Activated gamma-delta T cell treated with Interleukin-2 at 50 U/mL for 16 hours (primary cell): ENCODE data around the gene NPTX1.

ENCODE experiments used
- DNase-seq: peaks from one replicate; pipeline ENCODE4 v3.0.0-alpha.2; 2020

NPTX1 gene

DNA sequence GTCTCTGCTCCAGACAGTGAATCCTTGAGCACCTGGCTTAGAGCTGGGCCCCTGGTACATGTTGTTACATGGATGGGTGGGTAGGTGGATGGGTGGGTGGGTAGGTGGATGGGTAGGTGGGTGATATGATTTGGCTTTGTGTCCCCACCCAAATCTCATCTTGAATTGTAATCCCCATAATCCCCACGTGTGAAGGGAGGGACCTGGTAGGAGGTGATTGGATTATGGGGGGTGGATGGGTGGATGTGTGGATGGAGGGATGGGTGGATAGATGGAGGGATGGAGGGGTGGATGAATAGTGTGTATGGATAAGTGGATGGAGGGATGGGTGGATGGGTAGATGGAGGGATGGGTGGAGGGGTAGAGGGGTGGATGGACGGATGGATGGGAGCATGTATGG, 26.6 kb upstream of the NPTX1 start:
- DNase-seq = no peak

DNA sequence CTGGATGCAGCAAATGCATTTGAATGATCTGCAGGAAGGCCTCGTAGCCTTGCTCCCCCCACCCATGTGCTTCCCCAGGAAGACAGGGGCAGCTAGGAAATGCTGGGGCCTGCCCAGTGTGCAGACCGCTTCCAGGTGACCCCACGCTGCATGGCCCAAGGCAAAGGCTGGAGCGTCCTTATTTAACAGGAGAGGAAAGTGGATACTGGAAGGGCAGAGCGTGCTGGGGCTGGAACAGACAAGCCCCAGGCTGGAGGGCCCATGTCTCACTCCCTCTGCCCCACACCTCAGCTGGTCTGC, 26.1 kb upstream of the NPTX1 start:
- no peak for DNase-seq

DNA sequence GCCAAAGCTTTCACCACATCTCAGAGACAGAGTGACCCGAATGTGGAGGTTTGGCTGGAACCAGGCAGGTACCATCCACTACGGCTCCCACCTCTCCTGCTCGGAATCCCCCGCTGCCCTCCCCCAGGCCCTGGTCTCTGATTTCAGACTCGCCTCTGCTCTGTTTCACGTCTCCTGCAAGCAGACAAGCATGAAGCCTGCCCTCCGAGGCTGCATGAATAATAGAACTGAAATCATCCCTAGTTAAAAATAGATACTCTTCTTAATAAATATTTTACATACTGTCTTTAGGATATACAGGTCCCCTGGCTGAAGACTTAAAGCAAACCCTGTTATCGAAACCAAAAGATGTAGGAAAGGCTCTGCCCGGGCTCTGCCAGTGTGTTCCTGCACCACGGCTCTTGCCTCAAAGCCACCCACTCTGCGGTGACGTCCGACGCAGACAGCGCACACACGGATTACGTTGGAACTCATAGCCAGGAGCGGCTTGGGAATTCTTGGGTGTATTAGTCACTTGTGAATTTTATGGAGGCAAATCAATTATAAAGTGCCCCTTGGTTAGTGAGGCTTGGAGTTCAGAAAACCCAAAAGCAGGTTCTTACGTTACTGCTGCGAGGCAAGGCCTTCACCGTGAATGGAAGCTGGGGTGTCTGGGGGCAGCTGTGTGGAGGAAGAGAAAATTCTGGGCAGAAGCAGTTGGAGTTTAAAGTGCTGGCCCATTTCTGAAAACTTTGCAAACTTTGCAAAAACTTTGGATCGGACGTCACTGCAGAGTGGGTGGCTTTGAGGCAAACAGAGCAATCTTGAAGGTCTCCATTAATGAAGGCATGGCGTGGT, 25.6 kb upstream of the NPTX1 start:
- DNase-seq = no peak

DNA sequence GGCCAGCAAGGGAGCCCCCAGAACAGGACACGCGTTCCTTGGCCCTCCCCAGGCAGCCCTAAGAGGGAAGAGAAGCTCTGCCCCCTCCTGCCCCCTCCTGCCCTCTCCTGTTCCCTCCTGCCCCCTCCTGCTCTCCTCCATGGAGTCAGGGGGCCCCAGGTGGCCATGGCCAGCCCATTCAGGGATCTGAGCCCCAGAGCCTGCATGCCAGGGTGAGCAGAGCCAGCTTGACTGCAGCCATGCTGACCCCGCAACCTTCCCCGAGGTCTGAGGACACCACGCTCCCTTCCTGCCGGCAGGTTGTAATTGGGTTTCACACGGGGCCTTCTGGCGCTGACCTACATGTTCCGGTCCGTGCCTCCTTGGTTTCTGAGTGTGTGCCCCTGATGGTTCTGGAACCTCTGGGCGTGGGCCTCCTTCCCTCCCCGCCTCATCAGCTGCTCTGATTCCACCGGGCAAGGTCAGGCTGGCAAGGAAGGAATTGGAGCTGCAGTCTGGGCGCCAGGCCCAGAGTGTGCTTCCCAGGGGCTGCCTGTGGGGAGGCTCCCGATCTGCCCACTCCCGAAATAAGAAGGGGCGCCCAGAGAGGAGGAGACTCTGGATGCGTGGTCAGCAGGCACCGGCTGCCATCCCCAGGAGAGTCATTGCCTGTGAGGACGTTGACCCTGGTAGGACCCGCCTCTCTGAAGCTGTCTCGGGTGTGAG, 23.7 kb upstream of the NPTX1 start:
- DNase-seq = no peak

DNA sequence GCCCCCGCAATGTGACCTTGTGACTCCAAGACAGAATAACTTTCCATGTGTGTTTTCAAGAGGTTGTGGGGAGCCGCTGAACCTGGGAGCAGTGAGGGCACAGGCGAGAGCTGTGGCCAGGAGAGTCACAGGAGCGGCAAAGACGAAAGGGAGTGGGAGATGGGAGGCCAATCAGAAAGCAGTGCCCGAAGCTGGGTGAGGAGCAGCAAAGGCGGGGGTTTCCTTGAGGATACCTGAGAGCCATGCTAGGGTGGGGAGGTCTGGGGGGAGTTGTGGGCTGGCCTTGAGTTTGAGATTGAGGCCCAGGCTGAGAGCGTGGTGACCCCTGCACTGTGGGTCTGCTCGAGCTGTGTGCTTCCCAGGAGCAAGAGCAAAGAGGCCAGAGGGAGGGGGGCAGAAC, 23.2 kb upstream of the NPTX1 start:
- DNase-seq = no peak

DNA sequence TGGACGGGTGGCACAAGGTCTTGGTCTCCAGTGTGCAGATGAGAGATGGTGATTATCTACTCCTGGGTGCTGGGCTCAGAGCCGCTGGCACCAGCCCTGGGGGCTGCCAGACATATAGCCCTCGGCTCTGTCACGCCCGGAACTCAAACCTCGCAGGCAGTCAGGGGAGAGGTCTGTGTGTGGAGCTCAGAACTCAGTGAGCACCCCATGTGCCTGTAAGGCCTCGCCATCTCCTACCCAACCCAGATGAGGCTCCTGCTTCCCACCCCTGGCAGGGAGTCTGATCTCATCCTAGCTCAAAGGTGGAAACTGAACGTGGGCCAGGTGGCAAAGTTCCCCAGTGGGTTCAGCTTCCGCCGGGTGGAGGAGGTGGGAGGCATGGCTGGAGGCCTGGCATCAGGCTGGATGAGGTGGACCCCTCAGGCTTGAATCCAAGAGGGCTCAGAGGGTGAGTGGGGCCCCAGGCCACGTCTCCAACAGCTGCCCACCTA, 22.6 kb upstream of the NPTX1 start:
- DNase-seq = no peak

DNA sequence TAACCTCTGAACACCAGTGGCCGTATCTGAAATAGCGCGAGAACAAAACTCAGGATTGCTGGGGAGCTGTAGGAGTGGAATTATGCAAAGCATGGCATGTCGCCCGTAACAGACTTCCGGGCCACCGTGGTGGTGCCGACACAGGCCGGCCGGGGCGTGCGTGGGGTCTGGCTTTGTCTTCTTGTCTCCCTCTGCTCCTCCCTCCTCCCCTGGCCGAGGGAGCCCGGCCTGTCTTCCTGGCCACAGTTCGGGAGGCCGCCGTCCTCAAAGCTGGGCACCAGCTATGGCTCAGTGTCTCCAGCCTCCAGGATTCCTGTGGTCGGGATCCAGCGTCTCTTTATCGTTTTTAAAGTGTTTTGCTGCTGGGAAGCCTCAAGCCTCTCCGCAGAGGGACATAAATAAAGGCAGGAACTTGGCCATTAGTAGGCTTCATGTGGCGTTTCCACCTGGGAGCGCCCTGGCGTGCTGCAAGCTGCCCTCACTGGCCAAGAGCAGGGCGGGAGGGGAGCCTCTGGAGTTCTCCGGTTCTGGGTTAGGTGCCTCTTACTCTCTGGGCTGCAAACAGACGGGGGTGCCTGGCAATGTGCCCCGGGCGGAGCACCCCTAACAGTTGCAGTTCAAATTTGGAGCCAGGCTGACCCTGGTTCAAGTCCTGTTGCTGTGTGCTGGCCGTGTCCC, 22.0 kb upstream of the NPTX1 start:
- no peak for DNase-seq

DNA sequence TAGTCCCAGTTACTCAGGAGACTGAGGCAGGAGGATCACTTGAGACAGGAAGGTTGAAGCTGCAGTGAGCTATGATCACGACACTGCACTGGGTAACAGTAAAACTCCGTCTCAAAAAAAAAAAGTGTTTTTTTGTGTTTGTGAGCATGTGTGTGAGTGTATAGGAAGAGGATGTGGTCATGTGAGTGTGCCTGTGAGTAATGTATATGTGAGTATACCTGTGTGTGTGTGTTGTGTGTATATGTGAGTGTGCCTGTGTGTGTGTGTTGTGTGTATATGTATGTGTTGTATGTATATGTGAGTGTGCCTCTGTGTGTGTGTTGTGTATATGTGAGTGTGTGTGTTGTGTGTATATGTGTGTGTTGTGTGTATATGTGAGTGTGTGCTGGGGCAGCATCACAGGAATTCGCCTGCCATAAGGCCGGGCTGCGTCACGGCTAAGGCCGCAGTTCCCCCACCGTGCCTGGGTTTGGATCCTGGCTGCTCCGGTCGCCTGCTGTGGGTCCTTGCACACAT, 21.4 kb upstream of the NPTX1 start:
- no peak for DNase-seq

DNA sequence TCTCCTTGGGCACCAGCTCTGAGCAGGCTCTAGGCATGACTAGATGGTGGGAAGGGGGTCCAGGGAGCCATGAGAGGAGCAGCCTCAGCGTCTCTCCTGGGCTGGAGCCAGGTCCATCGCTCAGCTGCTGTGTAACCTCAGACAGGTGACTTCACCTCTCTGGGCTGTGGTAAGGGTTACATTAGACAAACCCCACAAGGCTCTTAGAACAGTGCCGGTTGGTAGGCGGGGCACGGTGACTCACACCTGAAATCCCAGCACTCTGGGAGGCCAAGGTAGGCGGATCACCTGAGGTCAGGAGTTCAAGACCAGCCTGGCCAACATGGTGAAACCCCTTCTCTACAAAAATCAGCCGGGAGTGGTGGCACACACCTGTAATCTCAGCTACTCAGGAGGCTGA, 18.1 kb upstream of the NPTX1 start:
- no peak for DNase-seq

DNA sequence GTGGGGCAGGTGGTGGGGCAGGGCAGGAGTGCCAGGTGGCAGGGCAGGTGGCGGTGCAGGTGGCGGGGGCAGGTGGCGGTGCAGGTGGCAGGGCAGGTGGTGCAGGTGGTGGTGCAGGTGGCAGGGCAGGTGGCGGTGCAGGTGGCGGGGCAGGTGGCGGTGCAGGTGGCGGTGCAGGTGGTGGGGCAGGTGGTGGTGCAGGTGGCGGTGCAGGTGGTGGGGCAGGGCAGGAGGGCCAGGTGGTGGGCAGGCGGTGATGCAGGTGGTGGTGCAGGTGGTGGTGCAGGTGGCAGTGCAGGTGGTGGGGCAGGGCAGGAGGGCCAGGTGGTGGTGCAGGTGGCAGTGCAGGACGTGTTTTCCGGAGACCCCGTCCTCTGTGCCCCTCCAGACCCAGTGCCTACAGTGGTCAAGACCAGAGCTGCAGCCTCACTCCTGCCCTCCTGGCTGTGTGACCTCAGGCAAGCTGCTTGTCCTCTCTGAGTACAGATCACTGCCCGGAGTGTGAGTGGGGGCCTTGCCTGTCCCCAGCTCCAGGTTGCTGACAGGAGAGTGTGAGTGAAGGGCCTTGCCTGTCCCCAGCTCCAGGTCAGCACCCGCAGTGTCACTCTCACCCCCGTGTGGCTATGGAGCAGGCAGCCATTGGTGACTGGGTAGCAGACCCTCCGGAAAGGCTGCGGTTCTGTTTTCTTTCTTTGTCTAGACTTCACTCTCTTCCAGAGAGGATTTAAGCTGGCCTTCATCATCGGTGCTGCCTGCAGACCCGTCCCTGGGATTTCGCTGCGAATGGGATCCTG, 16.1 kb upstream of the NPTX1 start:
- DNase-seq = no peak

DNA sequence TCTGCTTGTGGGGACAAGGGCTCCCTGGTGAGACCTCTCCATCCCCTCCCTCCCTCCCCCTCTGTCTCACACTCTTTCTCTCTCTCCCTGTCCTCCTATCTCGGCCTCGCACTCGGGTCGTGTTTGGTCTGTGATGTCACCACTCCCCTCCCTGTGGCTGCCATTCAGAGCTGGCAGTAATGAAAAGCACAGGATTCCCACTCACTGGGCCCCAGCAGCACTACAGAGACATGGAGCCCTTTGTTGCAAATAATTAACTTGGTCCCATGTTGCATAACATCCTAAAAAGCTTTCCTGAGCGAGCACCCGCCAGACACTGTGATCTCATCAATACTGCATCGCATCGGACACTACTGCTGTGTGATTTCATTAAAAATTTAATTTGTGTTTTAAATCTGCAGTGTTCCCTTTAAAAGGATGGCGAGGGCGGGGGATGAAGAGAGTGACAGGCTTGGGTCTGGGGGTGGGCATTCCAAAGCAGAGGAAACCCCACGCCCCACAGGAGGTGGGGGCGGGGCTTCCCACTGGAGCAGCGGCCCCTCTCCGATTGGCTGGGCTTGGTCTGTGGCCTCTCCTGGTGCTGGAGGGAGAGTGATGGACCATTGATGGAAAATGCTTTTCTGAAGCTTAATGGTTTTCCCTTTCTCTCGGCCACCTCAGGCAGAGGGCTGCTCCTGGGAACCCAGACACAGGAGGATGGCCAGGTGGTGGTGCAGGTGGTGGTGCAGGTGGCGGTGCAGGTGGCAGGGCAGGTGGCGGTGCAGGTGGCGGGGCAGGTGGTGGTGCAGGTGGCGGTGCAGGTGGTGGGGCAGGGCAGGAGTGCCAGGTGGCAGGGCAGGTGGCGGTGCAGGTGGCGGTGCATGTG, 15.3 kb upstream of the NPTX1 start:
- DNase-seq = no peak

DNA sequence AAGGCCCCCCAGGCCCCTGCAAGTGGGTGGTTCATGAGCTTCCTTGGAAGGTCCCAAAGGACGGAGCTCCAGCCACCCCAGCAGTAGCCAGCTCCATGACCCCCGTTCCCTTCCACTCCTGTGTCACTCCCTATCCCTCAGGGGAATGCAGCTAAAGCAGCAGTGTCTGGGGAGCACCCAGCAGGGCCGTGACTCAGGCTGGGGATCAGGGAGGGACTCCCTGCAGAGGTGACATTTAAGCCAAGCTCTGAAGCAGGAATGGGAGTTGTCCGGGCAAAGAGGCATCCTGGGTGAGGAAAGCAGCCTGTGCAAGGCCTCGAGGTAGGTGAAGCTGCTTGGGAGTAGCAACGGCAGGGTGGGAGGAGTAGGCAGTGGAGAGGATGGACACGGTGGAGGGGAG, 11.1 kb upstream of the NPTX1 start:
- DNase-seq = no peak

DNA sequence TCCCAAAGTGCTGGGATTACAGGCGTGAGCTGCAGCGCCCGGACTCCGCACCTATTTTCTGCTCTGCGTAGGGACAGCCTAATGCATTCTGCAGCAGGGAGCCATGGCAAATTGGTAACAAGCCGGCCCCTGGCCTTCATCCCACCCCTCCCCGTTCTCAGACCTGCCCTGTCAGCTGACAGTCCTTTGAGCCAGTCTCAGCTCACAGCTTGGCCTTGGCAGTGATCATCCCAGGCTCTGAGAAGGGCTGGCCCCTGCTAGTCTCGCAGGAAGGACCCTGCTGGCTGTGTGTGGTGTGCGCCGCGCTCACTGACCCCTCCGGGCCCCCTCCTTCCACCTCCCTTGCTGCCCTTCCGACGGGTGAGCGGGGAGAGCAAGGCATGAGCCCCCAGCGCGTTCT, 10.3 kb upstream of the NPTX1 start:
- DNase-seq = no peak

DNA sequence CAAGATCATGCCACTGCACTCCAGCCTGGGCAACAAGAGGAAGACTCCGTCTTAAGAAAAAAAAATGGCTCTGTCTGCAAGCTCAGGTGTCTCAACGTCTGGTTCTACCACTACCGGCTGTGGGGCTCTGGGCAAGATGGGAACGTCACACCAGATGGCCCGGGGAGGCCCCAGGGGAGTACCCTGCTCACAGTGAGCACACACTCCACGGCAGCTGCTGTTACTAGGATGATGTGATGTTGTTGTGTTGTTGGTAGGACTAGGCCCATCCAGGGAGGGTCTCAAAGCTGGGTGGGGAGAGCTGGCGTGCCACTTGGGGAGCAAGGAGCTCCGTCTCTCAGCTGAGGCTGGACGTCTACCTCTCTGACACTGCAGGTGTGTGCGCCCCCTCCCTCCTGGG, 9.4 kb upstream of the NPTX1 start:
- DNase-seq = no peak

DNA sequence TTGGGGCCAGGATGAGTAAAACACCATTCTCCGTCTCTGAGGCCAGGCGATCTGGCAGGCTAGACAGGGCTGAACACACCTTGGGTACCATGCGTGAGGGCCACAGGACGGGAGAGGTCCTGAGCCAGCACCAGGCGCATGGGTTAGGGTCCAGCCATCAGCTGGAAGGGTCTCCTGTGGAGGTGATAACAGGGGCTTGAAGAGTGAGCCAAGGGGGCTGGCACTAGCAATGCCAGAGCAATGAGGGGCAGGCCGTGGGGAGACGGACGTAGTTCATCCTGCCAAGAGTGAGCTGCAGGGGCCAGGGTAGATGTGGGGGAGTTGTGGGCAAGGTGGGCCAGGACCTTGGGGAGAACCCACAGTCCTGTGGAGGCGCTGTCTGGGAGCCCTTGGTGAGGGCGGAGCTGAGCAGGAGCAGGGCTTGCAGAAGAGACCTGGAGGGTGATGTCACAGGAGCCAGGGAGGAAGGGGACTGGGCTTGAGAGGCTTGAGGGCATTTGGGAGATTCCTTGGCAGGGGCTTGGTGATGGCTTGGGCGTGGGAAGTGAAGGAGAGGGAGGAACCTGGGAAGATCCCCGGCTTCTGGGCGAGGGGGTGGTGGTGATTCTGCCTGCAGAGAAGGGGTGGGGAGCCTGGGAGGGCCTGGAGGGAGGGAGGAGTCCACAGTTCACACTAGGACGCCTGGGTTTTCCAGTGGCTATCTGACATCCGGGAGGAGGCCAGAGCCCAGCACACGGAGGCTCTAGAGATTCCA, 6.3 kb upstream of the NPTX1 start:
- DNase-seq = no peak

DNA sequence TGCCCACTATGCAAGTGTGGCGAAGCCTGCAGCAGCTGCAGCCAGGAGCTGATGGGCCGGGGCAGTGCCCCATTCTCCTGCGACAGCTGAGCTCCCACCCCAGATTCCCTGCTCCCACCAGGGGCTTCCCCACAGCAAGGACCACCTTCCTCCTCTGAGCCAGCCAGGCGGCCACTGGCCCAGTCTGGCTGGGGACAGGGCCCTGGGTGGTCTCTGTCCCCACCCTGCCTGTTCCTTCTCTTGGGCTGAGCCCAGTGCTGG, 5.6 kb upstream of the NPTX1 start:
- DNase-seq = no peak

DNA sequence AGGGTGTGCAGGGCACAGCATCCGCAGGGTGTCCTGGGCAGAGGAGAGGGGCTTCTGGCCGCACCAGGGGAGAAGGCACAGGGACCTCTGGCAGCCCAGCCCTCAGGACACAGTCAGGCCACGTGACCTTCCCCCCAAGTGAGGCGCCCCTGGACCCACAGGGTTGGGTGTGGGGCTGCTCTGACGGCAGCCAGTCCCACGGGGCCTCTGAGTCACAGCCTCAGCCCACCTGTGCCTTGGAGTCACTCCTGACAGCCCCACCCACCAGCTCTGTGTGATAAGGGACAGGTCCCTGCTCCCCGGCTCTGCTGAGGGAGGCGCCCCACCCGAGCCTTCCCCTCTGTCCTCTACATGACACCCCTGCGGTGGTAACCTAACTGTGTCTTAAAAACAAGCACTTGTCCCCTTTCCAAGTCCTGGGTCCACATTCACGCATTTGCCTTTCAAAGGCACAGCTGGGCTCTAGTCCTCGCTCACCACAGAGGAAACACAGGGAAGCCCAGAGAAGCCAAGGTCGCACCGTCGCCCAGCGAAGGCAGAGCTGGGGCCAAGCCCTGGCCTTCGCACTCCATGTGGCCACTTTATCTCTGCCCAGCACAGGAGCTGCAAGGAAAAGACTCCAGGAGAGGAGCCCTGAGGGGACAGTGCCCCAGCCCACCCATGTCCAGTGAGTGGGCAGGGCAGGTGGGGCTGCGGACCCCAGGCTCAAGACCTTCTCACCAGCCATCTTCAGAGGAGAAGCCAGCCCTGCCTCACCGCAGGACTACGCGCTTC, 5.1 kb upstream of the NPTX1 start:
- no peak for DNase-seq

DNA sequence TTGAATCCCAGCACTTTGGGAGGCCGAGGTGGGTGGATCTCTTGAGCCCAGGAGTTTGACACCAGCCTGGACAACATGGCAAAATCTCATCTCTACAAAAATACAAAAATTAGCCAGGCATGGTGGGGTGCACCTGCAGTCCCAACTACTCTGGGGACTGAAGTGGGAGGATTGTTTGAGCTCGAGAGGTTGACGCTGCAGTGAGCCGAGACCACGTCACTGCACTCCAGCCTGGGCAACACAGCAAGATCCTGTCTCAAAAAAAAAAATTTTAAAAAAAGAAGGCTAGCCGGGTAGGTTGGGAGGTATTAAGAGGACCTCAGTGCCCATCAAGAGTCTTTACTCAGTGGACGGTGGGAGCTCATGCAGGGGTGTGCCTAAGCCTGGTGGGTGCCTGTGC, 3.8 kb upstream of the NPTX1 start:
- no peak for DNase-seq

DNA sequence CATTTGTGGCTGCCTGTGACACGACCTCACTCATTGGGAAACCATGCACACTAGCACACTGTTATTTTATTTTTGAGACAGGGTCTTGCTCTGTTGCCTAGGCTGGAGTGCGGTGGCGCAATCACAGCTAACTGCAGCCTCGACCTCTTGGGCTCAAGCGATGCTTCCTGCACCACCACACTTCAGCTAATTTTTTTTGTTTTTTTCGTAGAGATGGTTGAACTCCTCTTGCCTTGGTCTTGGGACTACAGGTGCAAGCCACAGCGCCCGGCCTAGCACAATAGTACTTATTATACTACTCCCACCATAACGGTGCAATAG, 2.8 kb upstream of the NPTX1 start:
- DNase-seq = no peak

DNA sequence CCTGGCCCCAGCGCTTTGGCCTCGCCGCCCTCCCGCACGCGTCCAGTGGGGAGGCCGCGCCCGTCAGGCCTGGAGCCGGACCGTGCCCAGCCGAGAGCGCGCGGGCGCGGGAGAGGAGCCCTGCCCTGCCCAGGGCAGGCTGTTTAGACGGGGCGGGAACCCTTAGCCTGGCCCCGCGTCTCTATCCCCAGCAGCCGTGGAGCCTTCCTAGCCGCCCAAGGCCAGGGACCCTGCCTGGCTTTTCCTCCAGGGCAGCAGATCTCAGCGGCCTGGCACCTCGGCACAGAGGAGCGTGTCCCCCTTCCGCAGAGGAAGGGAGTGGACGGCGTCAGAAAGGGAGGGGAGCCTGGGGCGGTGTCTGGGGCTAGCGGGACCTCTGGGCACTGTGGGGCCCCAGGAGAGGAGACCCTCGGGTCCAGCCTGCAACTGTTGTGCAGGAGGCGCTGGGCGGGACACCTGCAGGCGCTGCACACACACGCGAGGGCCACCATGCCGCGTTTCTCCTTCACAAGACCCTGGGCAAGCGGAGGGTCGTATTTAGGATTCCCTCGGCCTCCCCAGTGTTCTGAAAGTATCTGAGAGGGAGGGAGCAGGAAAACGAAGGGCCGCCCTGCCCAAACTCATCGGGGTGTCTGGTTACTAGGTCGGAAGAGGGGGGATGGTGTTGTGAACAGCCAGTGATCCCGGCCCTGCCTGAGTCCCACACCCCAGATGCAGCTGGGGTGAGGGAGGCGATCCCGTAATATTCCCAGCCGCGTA, 2.3 kb upstream of the NPTX1 start:
- DNase-seq = no peak
